ENCODE data around the gene SNX11. TPM values are rescaled to one million over a fixed set of nuclear protein-coding genes. Genes with fewer than 3 reads are reported as not detected.

Gene SNX11
- polyA plus RNA-seq, 2 donors = 11.5 to 17.0 TPM

- WGBS, 2 donors = 92 to 95% methylated on average over 3 of the region's 3 CpGs
- H3K36me3 ChIP-seq (ENCODE audit: control insufficient read depth in 2 of 2, insufficient read depth in 2 of 2, low read length in 1 of 2) = no peaks in the 10 kb centered on the region
- H3K4me3 ChIP-seq (ENCODE audit: low read depth in 1 of 2, low read length in 2 of 2) = no peak overlapping the region
- no peaks in the 10 kb centered on the region for H3K4me1 ChIP-seq (ENCODE audit: control insufficient read depth in 2 of 2, insufficient read depth in 2 of 2, low read length in 1 of 2)
- H3K27ac ChIP-seq (ENCODE audit: low read depth in 2 of 2, low read length in 1 of 2) = no peak overlapping the region
- no peaks in the 10 kb centered on the region for H3K9me3 ChIP-seq (ENCODE audit: control insufficient read depth in 2 of 2, insufficient read depth in 1 of 2, low read depth in 1 of 2, low read length in 1 of 2)
- no peaks in the 10 kb centered on the region for H3K27me3 ChIP-seq (ENCODE audit: control insufficient read depth in 1 of 2, insufficient read depth in 2 of 2, low read length in 2 of 2)
Measured at GRCh38 chr17:48144976-48145798, 37.6 kb downstream of the SNX11 start.

DNA sequence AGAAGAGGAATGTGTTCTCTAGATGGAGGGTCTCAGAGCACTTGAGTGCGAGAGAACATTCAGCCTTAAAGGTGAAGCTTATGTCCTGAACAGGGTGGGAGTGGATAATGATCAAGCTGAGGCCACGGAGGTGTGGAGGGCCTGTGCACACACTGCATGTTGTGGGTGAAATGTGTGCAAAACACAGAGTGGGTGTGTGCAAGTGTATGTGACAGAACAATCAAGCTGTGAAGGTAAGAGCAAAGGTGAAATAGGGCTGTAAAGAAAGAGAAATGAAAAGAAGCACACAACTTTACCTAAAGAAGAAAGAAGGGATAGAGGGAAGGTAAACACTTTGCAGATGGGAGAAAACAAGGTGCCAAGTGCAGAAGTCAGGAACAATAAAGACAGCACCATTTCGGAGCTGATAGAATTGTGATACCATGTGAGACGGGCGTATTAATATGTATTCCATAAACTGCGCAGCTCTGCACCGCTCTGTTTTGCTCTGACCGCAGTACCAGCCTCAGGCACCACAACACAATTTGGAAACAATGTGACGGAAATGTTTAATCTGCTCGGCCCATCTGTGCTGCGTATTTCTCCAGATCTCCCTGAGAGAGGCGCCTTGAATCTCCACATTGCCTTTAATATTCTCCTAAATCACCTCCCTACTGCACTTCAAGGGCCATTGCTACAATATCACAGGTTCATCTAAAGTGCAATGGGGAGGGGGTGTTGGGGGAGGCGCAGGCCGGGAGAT, 40.6 kb downstream of the SNX11 start:
- 72 to 78% methylated on average over 14 of the region's 14 CpGs for WGBS, 2 donors
- H3K27ac ChIP-seq (ENCODE audit: low read depth in 2 of 2, low read length in 1 of 2) = no peak overlapping the region
- H3K36me3 ChIP-seq (ENCODE audit: control insufficient read depth in 2 of 2, insufficient read depth in 2 of 2, low read length in 1 of 2) = no peaks in the 10 kb centered on the region
- no peaks in the 10 kb centered on the region for H3K27me3 ChIP-seq (ENCODE audit: control insufficient read depth in 1 of 2, insufficient read depth in 2 of 2, low read length in 2 of 2)
- H3K4me3 ChIP-seq (ENCODE audit: low read depth in 1 of 2, low read length in 2 of 2) = no peak overlapping the region
- no peaks in the 10 kb centered on the region for H3K9me3 ChIP-seq (ENCODE audit: control insufficient read depth in 2 of 2, insufficient read depth in 1 of 2, low read depth in 1 of 2, low read length in 1 of 2)
- H3K4me1 ChIP-seq (ENCODE audit: control insufficient read depth in 2 of 2, insufficient read depth in 2 of 2, low read length in 1 of 2) = no peaks in the 10 kb centered on the region

DNA sequence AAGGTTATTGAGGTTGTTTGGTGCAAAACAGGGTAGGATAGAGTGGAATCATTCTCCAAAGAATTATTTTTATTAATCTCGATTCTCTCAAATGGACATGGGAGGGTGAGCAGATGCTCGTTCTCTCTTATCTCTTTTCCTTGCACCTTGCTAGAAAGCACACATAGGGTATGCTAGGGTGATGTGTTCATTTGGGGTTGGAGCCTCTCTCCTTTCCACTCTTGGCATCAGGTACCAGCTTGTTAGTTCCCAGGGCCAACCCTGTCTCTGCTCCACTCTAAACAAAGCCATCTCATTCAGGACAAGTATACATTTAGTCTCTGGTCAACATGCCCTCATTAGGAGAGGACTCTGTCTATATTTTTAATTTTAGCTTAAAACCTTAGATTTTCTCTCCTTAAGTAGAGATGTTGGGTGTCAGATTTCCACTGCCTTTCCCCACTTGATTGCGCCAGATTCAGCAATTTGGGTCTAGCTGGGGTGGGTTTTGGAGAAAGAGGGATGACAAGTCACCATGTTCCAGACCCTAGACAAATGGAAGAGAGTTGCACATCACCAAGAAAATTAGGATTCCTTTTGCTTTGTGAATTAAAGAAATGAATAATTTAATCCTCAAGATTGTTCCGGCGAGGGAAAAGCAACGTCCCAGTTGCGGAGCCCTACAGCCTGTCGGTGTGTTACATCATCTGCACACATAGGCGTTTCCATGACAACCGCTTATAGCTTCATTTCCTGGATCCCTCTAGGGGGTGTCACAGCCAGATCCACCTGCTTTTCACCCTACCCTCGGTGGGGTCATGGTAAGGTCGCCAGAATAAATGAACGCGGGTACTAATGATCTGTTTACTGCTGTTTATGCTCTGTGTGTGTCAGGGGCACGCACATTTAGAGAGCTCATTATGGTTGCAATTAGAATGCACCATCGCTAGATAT, 41.6 kb downstream of the SNX11 start:
- H3K4me1 ChIP-seq (ENCODE audit: control insufficient read depth in 2 of 2, insufficient read depth in 2 of 2, low read length in 1 of 2) = no peaks in the 10 kb centered on the region
- H3K4me3 ChIP-seq (ENCODE audit: low read depth in 1 of 2, low read length in 2 of 2) = no peak overlapping the region
- no peaks in the 10 kb centered on the region for H3K36me3 ChIP-seq (ENCODE audit: control insufficient read depth in 2 of 2, insufficient read depth in 2 of 2, low read length in 1 of 2)
- H3K27me3 ChIP-seq (ENCODE audit: control insufficient read depth in 1 of 2, insufficient read depth in 2 of 2, low read length in 2 of 2) = no peaks in the 10 kb centered on the region
- 48 to 56% methylated on average over 16 of the region's 16 CpGs for WGBS, 2 donors
- no peak overlapping the region for H3K27ac ChIP-seq (ENCODE audit: low read depth in 2 of 2, low read length in 1 of 2)
- H3K9me3 ChIP-seq (ENCODE audit: control insufficient read depth in 2 of 2, insufficient read depth in 1 of 2, low read depth in 1 of 2, low read length in 1 of 2) = no peaks in the 10 kb centered on the region

DNA sequence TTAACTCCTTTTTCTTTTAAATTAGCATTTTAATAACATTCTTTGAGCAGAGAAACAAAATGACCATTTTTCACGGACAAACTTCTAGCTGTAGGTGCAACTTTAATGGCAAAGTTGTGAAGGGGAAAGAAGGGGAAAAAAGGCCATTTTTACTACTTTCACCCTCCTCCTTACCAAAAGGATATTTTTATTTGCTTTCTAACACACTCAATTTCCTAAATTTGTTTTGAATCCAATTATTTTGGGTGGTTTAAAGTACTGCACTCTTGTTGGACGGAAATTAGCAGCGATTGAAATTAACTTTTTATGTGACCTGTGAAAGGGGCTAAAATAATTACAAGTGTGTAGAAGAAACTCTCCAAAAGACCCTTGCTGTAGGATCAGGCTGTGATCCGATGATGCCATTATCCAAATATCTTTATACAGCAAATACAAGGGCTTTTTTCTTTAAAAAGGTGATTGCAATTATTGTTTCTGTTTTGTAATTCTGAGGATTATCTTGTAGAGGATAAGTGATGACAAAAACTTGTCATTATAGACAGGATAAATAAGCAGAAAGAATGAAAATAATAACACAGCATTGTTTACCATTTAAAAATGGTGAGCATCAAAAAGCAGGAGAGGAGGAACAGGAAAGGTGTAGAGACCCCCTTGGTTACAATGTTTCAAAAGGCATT, 42.4 kb downstream of the SNX11 start:
- Histone ChIP-seq H3K4me3 (ENCODE audit: low read depth in 1 of 2, low read length in 2 of 2) (no peak overlapping the region), H3K36me3 (ENCODE audit: control insufficient read depth in 2 of 2, insufficient read depth in 2 of 2, low read length in 1 of 2) (no peaks in the 10 kb centered on the region), H3K9me3 (ENCODE audit: control insufficient read depth in 2 of 2, insufficient read depth in 1 of 2, low read depth in 1 of 2, low read length in 1 of 2) (no peaks in the 10 kb centered on the region), H3K27ac (ENCODE audit: low read depth in 2 of 2, low read length in 1 of 2) (no peak overlapping the region), H3K27me3 (ENCODE audit: control insufficient read depth in 1 of 2, insufficient read depth in 2 of 2, low read length in 2 of 2) (no peaks in the 10 kb centered on the region), H3K4me1 (ENCODE audit: control insufficient read depth in 2 of 2, insufficient read depth in 2 of 2, low read length in 1 of 2) (no peaks in the 10 kb centered on the region)
- 76 to 83% methylated on average over 4 of the region's 4 CpGs for WGBS, 2 donors

- no peaks in the 10 kb centered on the region for H3K27me3 ChIP-seq (ENCODE audit: control insufficient read depth in 1 of 2, insufficient read depth in 2 of 2, low read length in 2 of 2)
- no peaks in the 10 kb centered on the region for H3K36me3 ChIP-seq (ENCODE audit: control insufficient read depth in 2 of 2, insufficient read depth in 2 of 2, low read length in 1 of 2)
- WGBS, 2 donors = 60 to 62% methylated on average over 11 of the region's 11 CpGs
- H3K27ac ChIP-seq (ENCODE audit: low read depth in 2 of 2, low read length in 1 of 2) = no peak overlapping the region
- no peaks in the 10 kb centered on the region for H3K9me3 ChIP-seq (ENCODE audit: control insufficient read depth in 2 of 2, insufficient read depth in 1 of 2, low read depth in 1 of 2, low read length in 1 of 2)
- no peak overlapping the region for H3K4me3 ChIP-seq (ENCODE audit: low read depth in 1 of 2, low read length in 2 of 2)
- H3K4me1 ChIP-seq (ENCODE audit: control insufficient read depth in 2 of 2, insufficient read depth in 2 of 2, low read length in 1 of 2) = no peaks in the 10 kb centered on the region
Measured at GRCh38 chr17:48150597-48151001, 43.0 kb downstream of the SNX11 start.

DNA sequence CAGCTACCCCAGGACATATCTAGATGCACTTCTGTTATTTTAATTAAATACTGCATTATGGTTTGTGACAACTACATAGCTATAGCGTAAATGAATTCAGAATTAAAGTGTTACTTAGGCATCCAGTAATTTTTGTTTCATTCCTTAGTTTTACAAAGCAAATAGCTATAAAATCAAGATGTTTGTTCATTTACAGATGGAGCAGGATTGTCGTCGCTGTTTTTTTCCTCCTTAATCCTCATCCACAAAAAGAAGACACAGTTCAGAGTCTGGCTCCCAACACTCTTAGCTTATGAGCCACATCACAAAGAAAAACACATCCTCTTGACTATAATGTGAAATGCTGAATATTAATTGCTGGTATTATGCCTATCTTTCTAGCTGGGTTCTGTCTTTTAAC, 43.7 kb downstream of the SNX11 start:
- WGBS, 2 donors = 81 to 83% methylated on average over 3 of the region's 3 CpGs
- Histone ChIP-seq H3K27ac (ENCODE audit: low read depth in 2 of 2, low read length in 1 of 2) (no peak overlapping the region), H3K4me1 (ENCODE audit: control insufficient read depth in 2 of 2, insufficient read depth in 2 of 2, low read length in 1 of 2) (no peaks in the 10 kb centered on the region), H3K27me3 (ENCODE audit: control insufficient read depth in 1 of 2, insufficient read depth in 2 of 2, low read length in 2 of 2) (no peaks in the 10 kb centered on the region), H3K9me3 (ENCODE audit: control insufficient read depth in 2 of 2, insufficient read depth in 1 of 2, low read depth in 1 of 2, low read length in 1 of 2) (no peaks in the 10 kb centered on the region), H3K36me3 (ENCODE audit: control insufficient read depth in 2 of 2, insufficient read depth in 2 of 2, low read length in 1 of 2) (no peaks in the 10 kb centered on the region), H3K4me3 (ENCODE audit: low read depth in 1 of 2, low read length in 2 of 2) (no peak overlapping the region)

- Histone ChIP-seq H3K27ac (ENCODE audit: low read depth in 2 of 2, low read length in 1 of 2) (no peak overlapping the region), H3K9me3 (ENCODE audit: control insufficient read depth in 2 of 2, insufficient read depth in 1 of 2, low read depth in 1 of 2, low read length in 1 of 2) (no peaks in the 10 kb centered on the region), H3K27me3 (ENCODE audit: control insufficient read depth in 1 of 2, insufficient read depth in 2 of 2, low read length in 2 of 2) (no peaks in the 10 kb centered on the region), H3K36me3 (ENCODE audit: control insufficient read depth in 2 of 2, insufficient read depth in 2 of 2, low read length in 1 of 2) (no peaks in the 10 kb centered on the region), H3K4me3 (ENCODE audit: low read depth in 1 of 2, low read length in 2 of 2) (no peak overlapping the region), H3K4me1 (ENCODE audit: control insufficient read depth in 2 of 2, insufficient read depth in 2 of 2, low read length in 1 of 2) (no peaks in the 10 kb centered on the region)
- WGBS, 2 donors = 78 to 80% methylated on average over 4 of the region's 4 CpGs
Measured at GRCh38 chr17:48152289-48152688, 44.7 kb downstream of the SNX11 start.

- no peak overlapping the region for H3K4me3 ChIP-seq (ENCODE audit: low read depth in 1 of 2, low read length in 2 of 2)
- H3K4me1 ChIP-seq (ENCODE audit: control insufficient read depth in 2 of 2, insufficient read depth in 2 of 2, low read length in 1 of 2) = no peaks in the 10 kb centered on the region
- no peaks in the 10 kb centered on the region for H3K27me3 ChIP-seq (ENCODE audit: control insufficient read depth in 1 of 2, insufficient read depth in 2 of 2, low read length in 2 of 2)
- H3K36me3 ChIP-seq (ENCODE audit: control insufficient read depth in 2 of 2, insufficient read depth in 2 of 2, low read length in 1 of 2) = no peaks in the 10 kb centered on the region
- H3K27ac ChIP-seq (ENCODE audit: low read depth in 2 of 2, low read length in 1 of 2) = peak overlapping the region in 1 of 2 donors; percentile 1
- 37 to 51% methylated on average over 6 of the region's 6 CpGs for WGBS, 2 donors
- no peaks in the 10 kb centered on the region for H3K9me3 ChIP-seq (ENCODE audit: control insufficient read depth in 2 of 2, insufficient read depth in 1 of 2, low read depth in 1 of 2, low read length in 1 of 2)
Measured at GRCh38 chr17:48153691-48154358, 46.3 kb downstream of the SNX11 start.
